Left ventricle myocardium inferior (tissue), 1 donor: ENCODE measurements around the gene TOP2A. TPM values are rescaled to one million over a fixed set of nuclear protein-coding genes. Genes with fewer than 3 reads are reported as not detected.

Source experiments
- DNase-seq: peaks from one replicate; pipeline ENCODE4 v3.0.0-alpha.2; 2020
- H3K27ac ChIP-seq: fragments of 200-600 bp; replicated peaks from 2 replicates; pipeline ENCODE4 v1.8.0; 2021
- H3K27me3 ChIP-seq: fragments of 200-600 bp; 2 replicates; pipeline ENCODE4 v1.8.0; 2021; ENCODE audit warnings: low read depth
- H3K36me3 ChIP-seq: fragments of 200-600 bp; 2 replicates; pipeline ENCODE4 v1.8.0; 2021
- H3K4me1 ChIP-seq: fragments of 200-600 bp; 2 replicates; pipeline ENCODE4 v1.8.0; 2021
- H3K4me3 ChIP-seq: fragments of 200-600 bp; 2 replicates; pipeline ENCODE4 v1.8.0; 2021; ENCODE audit warnings: mild to moderate bottlenecking, moderate library complexity
- H3K9me3 ChIP-seq: fragments of 200-600 bp; replicated peaks from 2 replicates; pipeline ENCODE4 v1.8.0; 2021
- intact Hi-C: fragments of 100-400 bp; cut with micrococcal nuclease; formaldehyde crosslinking; loops from one replicate; pipeline ENCODE4 v1.11.0; 2022
- long read RNA-seq: library from polyadenylated mRNA; unstranded; transcript quantifications from one replicate; pipeline ENCODE4 v2.0.0, GENCODE V29; 2021
- total RNA-seq: library from RNA; stranded (reverse); fragmentation: NEBNext Ultra II Directional; extraction: Animal tissue kit (Norgen Biotek cat#: 25700); gene quantifications from one replicate; pipeline ENCODE4 v1.2.1, GENCODE V29; 2021
- TF ChIP-seq, protein P1 (sequence below): fragments of 200-600 bp; IDR thresholded peaks from 2 replicates; pipeline ENCODE4 v1.8.0; 2021; ENCODE audit warnings: antibody characterized with exemption, mild to moderate bottlenecking, borderline replicate concordance
- donor health status: DM: no; HTN: yes; CAD: no; lungs with severe emphysema.

TOP2A gene, protein sequence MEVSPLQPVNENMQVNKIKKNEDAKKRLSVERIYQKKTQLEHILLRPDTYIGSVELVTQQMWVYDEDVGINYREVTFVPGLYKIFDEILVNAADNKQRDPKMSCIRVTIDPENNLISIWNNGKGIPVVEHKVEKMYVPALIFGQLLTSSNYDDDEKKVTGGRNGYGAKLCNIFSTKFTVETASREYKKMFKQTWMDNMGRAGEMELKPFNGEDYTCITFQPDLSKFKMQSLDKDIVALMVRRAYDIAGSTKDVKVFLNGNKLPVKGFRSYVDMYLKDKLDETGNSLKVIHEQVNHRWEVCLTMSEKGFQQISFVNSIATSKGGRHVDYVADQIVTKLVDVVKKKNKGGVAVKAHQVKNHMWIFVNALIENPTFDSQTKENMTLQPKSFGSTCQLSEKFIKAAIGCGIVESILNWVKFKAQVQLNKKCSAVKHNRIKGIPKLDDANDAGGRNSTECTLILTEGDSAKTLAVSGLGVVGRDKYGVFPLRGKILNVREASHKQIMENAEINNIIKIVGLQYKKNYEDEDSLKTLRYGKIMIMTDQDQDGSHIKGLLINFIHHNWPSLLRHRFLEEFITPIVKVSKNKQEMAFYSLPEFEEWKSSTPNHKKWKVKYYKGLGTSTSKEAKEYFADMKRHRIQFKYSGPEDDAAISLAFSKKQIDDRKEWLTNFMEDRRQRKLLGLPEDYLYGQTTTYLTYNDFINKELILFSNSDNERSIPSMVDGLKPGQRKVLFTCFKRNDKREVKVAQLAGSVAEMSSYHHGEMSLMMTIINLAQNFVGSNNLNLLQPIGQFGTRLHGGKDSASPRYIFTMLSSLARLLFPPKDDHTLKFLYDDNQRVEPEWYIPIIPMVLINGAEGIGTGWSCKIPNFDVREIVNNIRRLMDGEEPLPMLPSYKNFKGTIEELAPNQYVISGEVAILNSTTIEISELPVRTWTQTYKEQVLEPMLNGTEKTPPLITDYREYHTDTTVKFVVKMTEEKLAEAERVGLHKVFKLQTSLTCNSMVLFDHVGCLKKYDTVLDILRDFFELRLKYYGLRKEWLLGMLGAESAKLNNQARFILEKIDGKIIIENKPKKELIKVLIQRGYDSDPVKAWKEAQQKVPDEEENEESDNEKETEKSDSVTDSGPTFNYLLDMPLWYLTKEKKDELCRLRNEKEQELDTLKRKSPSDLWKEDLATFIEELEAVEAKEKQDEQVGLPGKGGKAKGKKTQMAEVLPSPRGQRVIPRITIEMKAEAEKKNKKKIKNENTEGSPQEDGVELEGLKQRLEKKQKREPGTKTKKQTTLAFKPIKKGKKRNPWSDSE (N-terminal part only)
- total RNA-seq, result 2.1 TPM
- long read RNA-seq, full-length matches to known transcripts, result 2 of 2 reads
- long read RNA-seq, partial matches to known transcripts, result 0 of 2 reads
- long read RNA-seq, other reads (novel, unspliced or antisense), result 0 of 2 reads

DNA sequence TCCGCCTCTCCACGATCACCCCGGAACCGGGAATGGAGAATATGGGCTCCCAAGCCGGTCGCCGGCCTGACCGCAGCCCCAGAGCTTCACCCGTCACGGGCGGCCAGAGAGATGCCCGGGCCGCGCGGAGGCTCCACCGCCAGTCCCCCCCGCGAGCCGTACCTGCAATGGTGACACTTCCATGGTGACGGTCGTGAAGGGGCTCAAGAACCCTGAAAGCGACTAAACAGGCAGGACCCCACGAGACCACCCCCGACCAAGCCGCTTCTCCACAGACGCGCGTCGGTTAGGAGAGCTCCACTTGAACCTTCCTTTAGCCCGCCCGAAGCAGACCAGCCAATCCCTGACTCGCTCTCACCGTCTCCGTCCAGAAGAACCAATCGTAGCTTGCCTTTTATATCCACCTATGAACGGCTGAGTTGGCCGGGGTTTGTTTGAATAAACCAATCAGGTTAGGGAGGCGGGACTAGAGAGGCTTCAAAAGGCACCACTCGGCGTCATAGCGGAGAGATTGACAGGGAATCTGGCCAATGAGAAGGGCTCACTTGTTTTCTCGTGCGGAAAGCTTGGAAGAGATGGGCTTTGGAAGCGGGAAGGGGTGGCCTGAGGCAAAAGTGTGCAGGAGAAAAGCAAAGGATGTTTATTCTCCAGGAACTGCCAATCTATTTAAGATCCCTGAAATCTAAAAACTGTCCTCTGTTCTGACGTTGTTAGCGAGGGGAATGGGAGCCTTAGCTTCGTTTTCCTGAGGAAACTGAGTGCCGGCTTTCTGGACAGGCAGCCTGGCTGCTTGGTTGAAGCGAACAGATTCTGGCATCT, at the start of gene TOP2A:
Gene TOP2A (minus strand): TSS at position 288 of the 819 bp plus-strand sequence. CDS start 105 bp downstream, at position 183.
- H3K27ac ChIP-seq, result peak within 1 kb of the TSS; percentile 56
- intact Hi-C loops, result loop anchor here (10.0 kb wide), 1 partner anchor 63 kb away; no protein-coding TSS in a partner anchor
- peaks cover 10% of the 10 kb centered on the region for H3K27me3 ChIP-seq
- H3K4me1 ChIP-seq, result peaks cover 17% of the 10 kb centered on the region
- H3K4me3 ChIP-seq, result peak within 1 kb of the TSS; percentile 72
- H3K36me3 ChIP-seq, result no peaks in the 10 kb centered on the region
- TF ChIP-seq, protein P1, sequence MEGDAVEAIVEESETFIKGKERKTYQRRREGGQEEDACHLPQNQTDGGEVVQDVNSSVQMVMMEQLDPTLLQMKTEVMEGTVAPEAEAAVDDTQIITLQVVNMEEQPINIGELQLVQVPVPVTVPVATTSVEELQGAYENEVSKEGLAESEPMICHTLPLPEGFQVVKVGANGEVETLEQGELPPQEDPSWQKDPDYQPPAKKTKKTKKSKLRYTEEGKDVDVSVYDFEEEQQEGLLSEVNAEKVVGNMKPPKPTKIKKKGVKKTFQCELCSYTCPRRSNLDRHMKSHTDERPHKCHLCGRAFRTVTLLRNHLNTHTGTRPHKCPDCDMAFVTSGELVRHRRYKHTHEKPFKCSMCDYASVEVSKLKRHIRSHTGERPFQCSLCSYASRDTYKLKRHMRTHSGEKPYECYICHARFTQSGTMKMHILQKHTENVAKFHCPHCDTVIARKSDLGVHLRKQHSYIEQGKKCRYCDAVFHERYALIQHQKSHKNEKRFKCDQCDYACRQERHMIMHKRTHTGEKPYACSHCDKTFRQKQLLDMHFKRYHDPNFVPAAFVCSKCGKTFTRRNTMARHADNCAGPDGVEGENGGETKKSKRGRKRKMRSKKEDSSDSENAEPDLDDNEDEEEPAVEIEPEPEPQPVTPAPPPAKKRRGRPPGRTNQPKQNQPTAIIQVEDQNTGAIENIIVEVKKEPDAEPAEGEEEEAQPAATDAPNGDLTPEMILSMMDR, result no peak
- no peaks in the 10 kb centered on the region for H3K9me3 ChIP-seq
- peak; percentile 90 for DNase-seq

DNA sequence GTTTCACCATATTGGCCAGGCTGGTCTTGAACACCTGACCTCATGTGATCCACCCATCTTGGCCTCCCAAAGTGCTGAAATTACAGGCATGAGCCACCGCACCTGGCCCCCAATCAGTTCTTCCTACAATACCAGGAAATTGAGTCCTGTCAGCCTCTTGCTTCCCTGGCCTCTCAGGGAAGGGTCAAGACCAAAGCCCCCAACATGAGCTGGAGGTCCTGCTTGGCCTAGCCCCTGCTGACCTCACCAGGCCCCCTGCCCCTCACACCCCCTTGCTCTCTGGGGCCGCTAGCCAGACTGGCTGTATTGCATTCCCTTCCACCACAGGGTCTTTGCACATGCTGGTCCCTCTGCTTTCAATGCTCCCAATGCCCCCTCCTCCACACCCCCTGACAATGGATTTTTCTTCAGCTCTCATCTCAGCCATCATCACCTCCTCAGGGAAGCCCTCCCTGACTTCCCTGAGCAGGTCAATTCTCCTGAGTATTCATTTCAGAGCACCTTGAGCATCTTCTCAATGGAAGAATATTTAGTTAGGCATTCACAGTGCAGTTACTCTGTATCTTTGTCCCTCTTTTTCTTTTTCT, 49.7 kb upstream of the TOP2A start:
- DNase-seq, result no peak
- TF ChIP-seq, protein P1, result no peak
- intact Hi-C loops, result no loop called here
- H3K9me3 ChIP-seq, result no peaks in the 10 kb centered on the region
- peaks cover 11% of the 10 kb centered on the region for H3K4me1 ChIP-seq
- H3K36me3 ChIP-seq, result no peaks in the 10 kb centered on the region
- peaks cover 18% of the 10 kb centered on the region for H3K27me3 ChIP-seq
- H3K4me3 ChIP-seq, result no peak overlapping the region
- no peak overlapping the region for H3K27ac ChIP-seq

DNA sequence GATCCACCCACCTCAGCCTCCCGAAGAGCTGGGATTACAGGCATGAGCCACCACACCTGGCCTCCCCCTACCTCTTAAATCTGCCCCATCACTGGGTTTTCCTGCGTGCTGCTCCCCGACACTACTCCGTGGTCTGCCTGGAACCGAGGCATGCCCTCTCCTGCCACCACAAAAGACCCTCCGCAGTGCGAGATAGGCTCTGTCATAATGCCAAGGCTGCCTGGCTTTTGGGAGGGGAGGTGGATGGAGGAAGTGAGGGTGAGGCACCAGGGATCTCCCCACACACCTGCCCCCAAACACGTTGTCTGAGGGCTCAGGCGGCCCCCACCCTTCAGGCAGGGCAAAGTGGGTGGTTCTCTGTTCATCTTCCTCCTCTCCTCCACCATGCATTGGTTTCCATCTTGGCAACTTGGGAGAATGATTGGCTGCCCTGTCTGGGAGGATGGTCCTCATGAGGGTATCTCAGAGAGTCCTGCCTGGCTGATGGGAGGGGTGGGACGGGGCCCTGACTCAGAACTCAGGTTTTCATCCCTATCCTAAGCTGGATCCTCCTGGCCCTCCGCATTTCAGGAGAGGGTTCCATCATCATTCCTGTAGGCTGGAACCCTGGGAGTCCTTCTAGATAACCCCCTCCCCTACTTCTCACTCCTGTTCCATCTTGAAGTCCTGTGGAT, 48.7 kb upstream of the TOP2A start:
- TF ChIP-seq, protein P1, result no peak
- no peaks in the 10 kb centered on the region for H3K9me3 ChIP-seq
- no peaks in the 10 kb centered on the region for H3K36me3 ChIP-seq
- peaks cover 20% of the 10 kb centered on the region for H3K4me1 ChIP-seq
- intact Hi-C loops, result no loop called here
- DNase-seq, result no peak
- no peak overlapping the region for H3K27ac ChIP-seq
- peaks cover 18% of the 10 kb centered on the region for H3K27me3 ChIP-seq
- no peak overlapping the region for H3K4me3 ChIP-seq

DNA sequence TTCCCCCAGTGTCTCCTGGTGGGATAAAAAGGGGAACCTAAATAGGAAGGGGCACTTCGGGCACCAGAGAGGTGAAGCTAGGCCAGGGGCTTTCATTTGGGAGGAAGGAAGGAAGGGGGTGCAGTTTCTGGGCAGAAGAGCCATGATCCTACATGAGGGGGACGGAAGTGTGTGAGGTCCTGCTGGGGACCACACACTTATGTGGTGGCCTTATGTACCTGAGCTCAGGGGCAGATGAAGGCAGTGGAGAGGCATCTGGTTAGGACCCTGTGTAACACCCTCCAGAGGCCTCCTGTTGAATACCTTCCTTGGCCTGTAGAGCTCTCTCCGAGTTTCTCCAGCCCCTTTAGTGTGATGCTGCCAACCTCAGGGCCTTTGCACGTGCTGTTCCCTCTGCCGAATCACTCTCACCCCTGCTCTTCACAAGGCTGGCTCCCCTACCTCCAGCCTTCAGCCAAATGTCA, 46.7 kb upstream of the TOP2A start:
- H3K9me3 ChIP-seq, result no peaks in the 10 kb centered on the region
- H3K4me3 ChIP-seq, result no peak overlapping the region
- no peak overlapping the region for H3K27ac ChIP-seq
- no peak for DNase-seq
- H3K27me3 ChIP-seq, result peaks cover 13% of the 10 kb centered on the region
- TF ChIP-seq, protein P1, result no peak
- peaks cover 41% of the 10 kb centered on the region for H3K4me1 ChIP-seq
- H3K36me3 ChIP-seq, result no peaks in the 10 kb centered on the region
- intact Hi-C loops, result no loop called here
